ENCODE results near the gene NRCAM. TPM values are rescaled to one million over a fixed set of nuclear protein-coding genes. Genes with fewer than 3 reads are reported as not detected.

NRCAM gene
- total and polyA plus RNA-seq, 2 donors = 4.7 to 13.9 TPM

- Histone ChIP-seq H3K36me3 (ENCODE audit: control insufficient read depth in 2 of 2, insufficient read depth in 2 of 2, low read length in 1 of 2) (no peaks in the 10 kb centered on the region), H3K4me1 (ENCODE audit: control insufficient read depth in 2 of 2, insufficient read depth in 2 of 2, low read length in 2 of 2) (peaks cover 21 to 22% of the 10 kb centered on the region in 2 donors), H3K27me3 (ENCODE audit: control insufficient read depth in 2 of 2, insufficient read depth in 1 of 2, low read length in 1 of 2) (no peaks in the 10 kb centered on the region), H3K27ac (ENCODE audit: low read depth in 1 of 2, low read length in 1 of 2) (no peak overlapping the region), H3K4me3 (ENCODE audit: low read length in 2 of 2) (no peak overlapping the region), H3K9me3 (ENCODE audit: control insufficient read depth in 2 of 2, insufficient read depth in 1 of 2, low read length in 1 of 2) (peaks cover 0 to 2% of the 10 kb centered on the region in 2 donors)
- DNase-seq (ENCODE audit: low read depth in 6 of 9, low spot score in 9 of 9) = no peak
Observed at GRCh38 chr7:108205311-108205710, 250.9 kb downstream of the NRCAM start.

DNA sequence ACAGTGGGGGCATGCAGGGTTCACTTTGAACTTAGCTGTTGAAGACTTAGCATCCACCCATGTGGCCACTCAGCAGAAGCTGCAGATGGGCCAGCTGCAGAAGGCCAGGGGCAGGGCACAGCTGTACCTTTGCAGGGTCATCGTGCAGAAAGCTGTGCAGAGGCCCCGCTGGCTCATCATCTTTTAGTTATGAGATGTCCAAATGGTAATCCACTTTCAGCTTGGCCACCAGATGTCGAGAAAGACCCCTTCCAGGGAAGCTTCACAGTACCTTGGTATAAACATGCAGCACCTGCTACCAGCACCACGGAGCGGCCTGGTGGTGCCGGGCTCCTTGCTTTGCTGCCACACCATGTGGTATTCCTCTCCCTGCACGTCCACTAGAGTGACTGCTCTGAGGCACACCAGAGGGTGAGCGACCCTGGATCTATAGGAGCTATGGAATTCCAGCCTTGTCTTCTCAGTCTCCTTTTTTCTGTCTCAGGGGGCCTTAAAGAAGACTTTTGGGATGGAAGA lies 251.9 kb downstream of the NRCAM start:
- no peak for DNase-seq (ENCODE audit: low read depth in 6 of 9, low spot score in 9 of 9)
- peak overlapping the region in 1 of 2 donors; percentile 67 for H3K27ac ChIP-seq (ENCODE audit: low read depth in 1 of 2, low read length in 1 of 2)
- no peak overlapping the region for H3K4me3 ChIP-seq (ENCODE audit: low read length in 2 of 2)
- no peaks in the 10 kb centered on the region for H3K9me3 ChIP-seq (ENCODE audit: control insufficient read depth in 2 of 2, insufficient read depth in 1 of 2, low read length in 1 of 2)
- WGBS = 96% methylated on average over 8 of the region's 8 CpGs
- H3K4me1 ChIP-seq (ENCODE audit: control insufficient read depth in 2 of 2, insufficient read depth in 2 of 2, low read length in 2 of 2) = peaks cover 21 to 22% of the 10 kb centered on the region in 2 donors
- no peaks in the 10 kb centered on the region for H3K36me3 ChIP-seq (ENCODE audit: control insufficient read depth in 2 of 2, insufficient read depth in 2 of 2, low read length in 1 of 2)
- no peaks in the 10 kb centered on the region for H3K27me3 ChIP-seq (ENCODE audit: control insufficient read depth in 2 of 2, insufficient read depth in 1 of 2, low read length in 1 of 2)

DNA sequence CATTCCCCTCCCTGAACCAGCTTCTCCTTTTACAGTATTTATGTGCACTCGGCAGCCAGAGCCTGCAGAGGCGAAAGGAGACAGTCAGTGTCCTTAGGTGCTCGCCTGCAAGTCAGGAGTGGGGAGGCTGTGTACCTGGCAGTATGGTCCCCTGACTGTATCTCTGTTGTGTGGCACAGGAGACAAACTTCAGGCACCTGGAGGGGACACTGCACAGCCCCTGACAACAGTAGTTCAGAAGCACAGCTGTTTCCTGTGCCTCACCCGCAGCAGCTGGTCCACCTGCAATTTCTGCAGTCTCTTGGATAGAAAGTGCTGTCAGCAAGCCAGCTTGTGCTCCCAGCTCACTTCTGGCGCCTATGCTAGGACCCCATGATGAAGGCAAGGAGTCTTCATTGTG lies 252.7 kb downstream of the NRCAM start:
- H3K36me3 ChIP-seq (ENCODE audit: control insufficient read depth in 2 of 2, insufficient read depth in 2 of 2, low read length in 1 of 2) = no peaks in the 10 kb centered on the region
- no peak overlapping the region for H3K4me3 ChIP-seq (ENCODE audit: low read length in 2 of 2)
- no peaks in the 10 kb centered on the region for H3K9me3 ChIP-seq (ENCODE audit: control insufficient read depth in 2 of 2, insufficient read depth in 1 of 2, low read length in 1 of 2)
- peaks cover 21 to 22% of the 10 kb centered on the region in 2 donors for H3K4me1 ChIP-seq (ENCODE audit: control insufficient read depth in 2 of 2, insufficient read depth in 2 of 2, low read length in 2 of 2)
- no peaks in the 10 kb centered on the region for H3K27me3 ChIP-seq (ENCODE audit: control insufficient read depth in 2 of 2, insufficient read depth in 1 of 2, low read length in 1 of 2)
- DNase-seq (ENCODE audit: low read depth in 6 of 9, low spot score in 9 of 9) = peak; percentile 70 to 95 (median 83)
- 4% methylated on average over 5 of the region's 5 CpGs for WGBS
- H3K27ac ChIP-seq (ENCODE audit: low read depth in 1 of 2, low read length in 1 of 2) = peak overlapping the region; percentile 40 to 67

GRCh38 chr7:108202743-108203142 lies 253.5 kb downstream of the NRCAM start:
- no peaks in the 10 kb centered on the region for H3K36me3 ChIP-seq (ENCODE audit: control insufficient read depth in 2 of 2, insufficient read depth in 2 of 2, low read length in 1 of 2)
- H3K27ac ChIP-seq (ENCODE audit: low read depth in 1 of 2, low read length in 1 of 2) = no peak overlapping the region
- no peak for DNase-seq (ENCODE audit: low read depth in 6 of 9, low spot score in 9 of 9)
- H3K9me3 ChIP-seq (ENCODE audit: control insufficient read depth in 2 of 2, insufficient read depth in 1 of 2, low read length in 1 of 2) = no peaks in the 10 kb centered on the region
- WGBS = 86% methylated on average over 4 of the region's 4 CpGs
- no peaks in the 10 kb centered on the region for H3K27me3 ChIP-seq (ENCODE audit: control insufficient read depth in 2 of 2, insufficient read depth in 1 of 2, low read length in 1 of 2)
- no peak overlapping the region for H3K4me3 ChIP-seq (ENCODE audit: low read length in 2 of 2)
- H3K4me1 ChIP-seq (ENCODE audit: control insufficient read depth in 2 of 2, insufficient read depth in 2 of 2, low read length in 2 of 2) = peaks cover 21 to 22% of the 10 kb centered on the region in 2 donors

DNA sequence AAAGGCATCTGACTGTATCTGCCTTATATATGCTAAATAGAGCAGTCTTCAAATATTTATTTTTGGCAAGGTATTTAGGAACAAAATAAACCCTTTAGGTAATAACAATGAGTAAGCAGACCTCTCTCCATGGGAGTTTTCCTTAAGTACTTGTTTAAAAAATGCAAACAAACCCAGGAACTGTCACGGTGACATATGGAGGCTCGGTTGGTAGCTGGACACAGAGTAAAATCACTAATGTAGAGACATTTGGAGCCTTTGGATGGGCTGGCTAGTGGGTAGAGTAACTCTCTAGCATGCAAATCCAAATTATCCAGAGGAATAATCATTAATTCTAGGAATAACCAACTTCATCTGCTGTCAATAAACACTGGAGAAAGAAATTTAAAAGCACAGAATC lies 254.5 kb downstream of the NRCAM start:
- Histone ChIP-seq H3K4me3 (ENCODE audit: low read length in 2 of 2) (no peak overlapping the region), H3K27me3 (ENCODE audit: control insufficient read depth in 2 of 2, insufficient read depth in 1 of 2, low read length in 1 of 2) (no peaks in the 10 kb centered on the region), H3K36me3 (ENCODE audit: control insufficient read depth in 2 of 2, insufficient read depth in 2 of 2, low read length in 1 of 2) (no peaks in the 10 kb centered on the region), H3K9me3 (ENCODE audit: control insufficient read depth in 2 of 2, insufficient read depth in 1 of 2, low read length in 1 of 2) (no peaks in the 10 kb centered on the region), H3K4me1 (ENCODE audit: control insufficient read depth in 2 of 2, insufficient read depth in 2 of 2, low read length in 2 of 2) (peaks cover 21 to 22% of the 10 kb centered on the region in 2 donors), H3K27ac (ENCODE audit: low read depth in 1 of 2, low read length in 1 of 2) (no peak overlapping the region)
- no peak for DNase-seq (ENCODE audit: low read depth in 6 of 9, low spot score in 9 of 9)
- 98% methylated on average over 2 of the region's 2 CpGs for WGBS

DNA sequence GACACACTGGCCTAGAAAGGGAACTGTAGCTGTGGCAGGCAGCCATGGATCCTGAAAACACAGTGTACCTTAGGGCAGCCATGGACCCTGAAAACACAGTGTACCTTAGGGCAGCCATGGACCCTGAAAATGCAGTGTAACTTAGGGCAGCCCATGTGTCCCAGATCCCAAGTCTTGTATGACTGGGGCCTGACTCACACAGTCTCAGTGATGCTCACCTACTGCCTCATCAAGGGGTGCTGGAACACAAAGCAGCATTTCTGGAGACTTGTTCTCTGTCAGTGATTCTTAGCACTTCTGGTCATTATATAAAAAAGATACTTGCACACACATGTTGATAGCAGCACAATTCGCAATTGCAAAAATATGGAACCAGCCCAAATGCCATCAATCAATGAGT lies 255.9 kb downstream of the NRCAM start:
- 94% methylated on average over 1 of the region's 1 CpG for WGBS
- Histone ChIP-seq H3K4me3 (ENCODE audit: low read length in 2 of 2) (no peak overlapping the region), H3K4me1 (ENCODE audit: control insufficient read depth in 2 of 2, insufficient read depth in 2 of 2, low read length in 2 of 2) (peaks cover 21 to 22% of the 10 kb centered on the region in 2 donors), H3K27ac (ENCODE audit: low read depth in 1 of 2, low read length in 1 of 2) (no peak overlapping the region), H3K36me3 (ENCODE audit: control insufficient read depth in 2 of 2, insufficient read depth in 2 of 2, low read length in 1 of 2) (no peaks in the 10 kb centered on the region), H3K9me3 (ENCODE audit: control insufficient read depth in 2 of 2, insufficient read depth in 1 of 2, low read length in 1 of 2) (no peaks in the 10 kb centered on the region), H3K27me3 (ENCODE audit: control insufficient read depth in 2 of 2, insufficient read depth in 1 of 2, low read length in 1 of 2) (no peaks in the 10 kb centered on the region)
- DNase-seq (ENCODE audit: low read depth in 6 of 9, low spot score in 9 of 9) = no peak

- Histone ChIP-seq H3K9me3 (ENCODE audit: control insufficient read depth in 2 of 2, insufficient read depth in 1 of 2, low read length in 1 of 2) (no peaks in the 10 kb centered on the region), H3K27ac (ENCODE audit: low read depth in 1 of 2, low read length in 1 of 2) (no peak overlapping the region), H3K4me3 (ENCODE audit: low read length in 2 of 2) (no peak overlapping the region), H3K27me3 (ENCODE audit: control insufficient read depth in 2 of 2, insufficient read depth in 1 of 2, low read length in 1 of 2) (no peaks in the 10 kb centered on the region), H3K36me3 (ENCODE audit: control insufficient read depth in 2 of 2, insufficient read depth in 2 of 2, low read length in 1 of 2) (no peaks in the 10 kb centered on the region), H3K4me1 (ENCODE audit: control insufficient read depth in 2 of 2, insufficient read depth in 2 of 2, low read length in 2 of 2) (peaks cover 1 to 2% of the 10 kb centered on the region in 2 donors)
- 97% methylated on average over 3 of the region's 3 CpGs for WGBS
- DNase-seq (ENCODE audit: low read depth in 6 of 9, low spot score in 9 of 9) = no peak
Observed at GRCh38 chr7:108197371-108198091, 258.7 kb downstream of the NRCAM start.

DNA sequence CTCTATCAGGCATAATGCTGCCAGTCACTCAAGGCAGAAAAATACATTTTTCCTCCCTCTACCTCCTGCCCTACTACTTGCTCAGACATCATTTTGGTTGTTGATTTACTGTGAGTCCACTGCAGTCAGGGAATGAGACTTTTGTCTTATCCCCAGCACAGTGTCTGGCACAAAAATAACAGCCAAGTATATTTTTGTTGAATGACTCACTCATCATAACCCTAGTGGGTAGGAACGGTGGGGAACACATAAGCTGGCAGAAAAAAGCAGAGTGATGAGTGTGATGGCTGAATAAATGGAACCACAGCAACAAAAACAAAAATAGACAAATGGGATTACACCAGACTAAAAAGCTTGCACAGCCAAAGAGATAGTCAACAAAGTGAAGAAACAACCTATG lies 260.2 kb downstream of the NRCAM start:
- 90% methylated on average over 1 of the region's 1 CpG for WGBS
- Histone ChIP-seq H3K27ac (ENCODE audit: low read depth in 1 of 2, low read length in 1 of 2) (no peak overlapping the region), H3K27me3 (ENCODE audit: control insufficient read depth in 2 of 2, insufficient read depth in 1 of 2, low read length in 1 of 2) (no peaks in the 10 kb centered on the region), H3K36me3 (ENCODE audit: control insufficient read depth in 2 of 2, insufficient read depth in 2 of 2, low read length in 1 of 2) (no peaks in the 10 kb centered on the region), H3K9me3 (ENCODE audit: control insufficient read depth in 2 of 2, insufficient read depth in 1 of 2, low read length in 1 of 2) (no peaks in the 10 kb centered on the region), H3K4me1 (ENCODE audit: control insufficient read depth in 2 of 2, insufficient read depth in 2 of 2, low read length in 2 of 2) (no peaks in the 10 kb centered on the region), H3K4me3 (ENCODE audit: low read length in 2 of 2) (no peak overlapping the region)
- DNase-seq (ENCODE audit: low read depth in 6 of 9, low spot score in 9 of 9) = no peak

DNA sequence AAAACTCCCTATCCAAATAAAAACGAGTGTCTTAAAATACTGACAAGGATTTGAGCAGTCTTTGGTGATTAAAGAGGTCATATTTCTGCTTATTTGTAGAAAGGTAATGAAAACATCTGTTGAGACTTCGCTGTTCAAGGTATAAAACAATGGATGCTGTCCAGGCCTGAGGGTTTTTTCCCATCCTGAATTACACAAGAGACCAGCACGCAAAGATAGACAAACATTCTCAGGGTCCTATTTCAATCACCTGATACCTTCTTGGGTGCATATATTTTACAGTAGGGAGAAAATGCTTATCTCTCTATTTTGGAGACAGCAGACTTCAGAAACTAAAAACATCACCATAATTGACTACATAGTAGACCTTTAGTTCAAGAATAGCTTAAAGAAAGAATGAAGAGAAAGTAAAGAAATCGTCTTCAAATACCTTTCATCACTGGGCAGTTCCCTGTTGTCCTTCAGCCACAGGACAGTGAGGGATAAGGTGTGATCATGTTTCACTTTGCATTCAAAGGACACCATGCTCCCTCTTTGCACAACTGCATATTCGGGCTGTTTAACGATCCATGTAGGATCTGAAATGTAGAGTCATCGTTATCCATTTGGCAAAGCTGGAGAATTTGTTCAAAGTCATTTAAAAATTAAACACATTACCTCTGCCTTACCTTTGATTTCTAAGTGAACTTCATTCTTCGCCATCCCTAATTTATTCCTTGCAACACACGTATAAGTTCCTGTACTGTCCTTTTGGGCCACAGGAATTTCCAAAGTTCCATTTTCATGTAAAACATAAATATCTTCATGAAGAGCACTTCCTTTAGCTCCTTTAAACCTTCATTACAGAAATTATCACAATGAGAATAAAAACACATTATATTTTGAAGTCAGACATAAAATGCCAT lies 262.4 kb downstream of the NRCAM start:
- peaks cover 0 to 4% of the 10 kb centered on the region in 2 donors for H3K4me1 ChIP-seq (ENCODE audit: control insufficient read depth in 2 of 2, insufficient read depth in 2 of 2, low read length in 2 of 2)
- H3K27ac ChIP-seq (ENCODE audit: low read depth in 1 of 2, low read length in 1 of 2) = no peak overlapping the region
- H3K9me3 ChIP-seq (ENCODE audit: control insufficient read depth in 2 of 2, insufficient read depth in 1 of 2, low read length in 1 of 2) = no peaks in the 10 kb centered on the region
- H3K27me3 ChIP-seq (ENCODE audit: control insufficient read depth in 2 of 2, insufficient read depth in 1 of 2, low read length in 1 of 2) = no peaks in the 10 kb centered on the region
- WGBS = 85% methylated on average over 9 of the region's 9 CpGs
- no peak for DNase-seq (ENCODE audit: low read depth in 6 of 9, low spot score in 9 of 9)
- no peak overlapping the region for H3K4me3 ChIP-seq (ENCODE audit: low read length in 2 of 2)
- H3K36me3 ChIP-seq (ENCODE audit: control insufficient read depth in 2 of 2, insufficient read depth in 2 of 2, low read length in 1 of 2) = no peaks in the 10 kb centered on the region
